ENCODE measurements around the gene AK3. TPM values are rescaled to one million over a fixed set of nuclear protein-coding genes. Genes with fewer than 3 reads are reported as not detected.

Gene AK3
- total RNA-seq, 2 experiments from 2014 or later, result 43.3 to 108 TPM

- Histone ChIP-seq H3K79me2 (ENCODE audit: insufficient read depth, low read depth, low read length) (no peaks in the 10 kb centered on the region), H3K36me3 (ENCODE audit: insufficient read depth, low read length) (no peaks in the 10 kb centered on the region), H3K9me3 (ENCODE audit: low read length) (no peaks in the 10 kb centered on the region), H4K20me1 (ENCODE audit: insufficient read depth, low read length) (no peaks in the 10 kb centered on the region), H3K4me2 (ENCODE audit: low read length) (no peak overlapping the region), H3K4me3 (ENCODE audit: low read depth, low read length, poor library complexity, severe bottlenecking) (no peak overlapping the region), H2AFZ (ENCODE audit: low read length) (no peak overlapping the region), H3K27ac (ENCODE audit: low read depth, low read length, poor library complexity, severe bottlenecking) (no peak overlapping the region), H3K4me1 (ENCODE audit: insufficient read depth, low read length, poor library complexity, severe bottlenecking) (no peaks in the 10 kb centered on the region), H3K9me2 (ENCODE audit: insufficient read depth, low read length) (no peaks in the 10 kb centered on the region)
- intact Hi-C loops (cut with micrococcal nuclease; ENCODE audit: unreplicated experiment), result loop anchor here (10.0 kb wide), 1 partner anchor 435 kb away; no protein-coding TSS in a partner anchor
- ChIA-PET POLR2A (interaction anchor here (0.5 to 0.9 kb wide), 4 partner anchors 14 to 605 kb away, joined by 3 read pairs; no protein-coding TSS in a partner anchor), CTCF (ENCODE audit: unreplicated experiment) (no interaction called here)
- no TSS peak for BruUV-seq (replicated peaks)
- TF ChIP-seq EZH2phosphoT487 (IDR thresholded peaks at IDR 0.05; ENCODE audit: borderline replicate concordance, low read depth, low read length), result no peak
- TF ChIP-seq CTCF (conservative IDR thresholded peaks at IDR 0.05; ENCODE audit: low read length), result peak; percentile 85
- DNase-seq (ENCODE audit: low spot score), result peak; percentile 61
Observed at GRCh38 chr9:4750023-4750673, 9.1 kb upstream of the AK3 start.

GRCh38 chr9:4748612-4749011 lies 7.6 kb upstream of the AK3 start:
- H3K9me2 ChIP-seq (ENCODE audit: insufficient read depth, low read length), result no peaks in the 10 kb centered on the region
- H3K36me3 ChIP-seq (ENCODE audit: insufficient read depth, low read length), result no peaks in the 10 kb centered on the region
- no peaks in the 10 kb centered on the region for H3K9me3 ChIP-seq (ENCODE audit: low read length)
- POLR2A ChIA-PET, result no interaction called here
- no TSS peak for BruUV-seq (replicated peaks)
- no peak overlapping the region for H3K4me2 ChIP-seq (ENCODE audit: low read length)
- no peak for DNase-seq (ENCODE audit: low spot score)
- H3K79me2 ChIP-seq (ENCODE audit: insufficient read depth, low read depth, low read length), result no peaks in the 10 kb centered on the region
- TF ChIP-seq CTCF (conservative IDR thresholded peaks at IDR 0.05; ENCODE audit: low read length) (no peak), EZH2phosphoT487 (IDR thresholded peaks at IDR 0.05; ENCODE audit: borderline replicate concordance, low read depth, low read length) (no peak)
- intact Hi-C loops (cut with micrococcal nuclease; ENCODE audit: unreplicated experiment), result no loop called here
- no peak overlapping the region for H3K27ac ChIP-seq (ENCODE audit: low read depth, low read length, poor library complexity, severe bottlenecking)
- H3K4me1 ChIP-seq (ENCODE audit: insufficient read depth, low read length, poor library complexity, severe bottlenecking), result no peaks in the 10 kb centered on the region
- CTCF ChIA-PET (ENCODE audit: unreplicated experiment), result no interaction called here
- H4K20me1 ChIP-seq (ENCODE audit: insufficient read depth, low read length), result no peaks in the 10 kb centered on the region
- no peak overlapping the region for H3K4me3 ChIP-seq (ENCODE audit: low read depth, low read length, poor library complexity, severe bottlenecking)
- H2AFZ ChIP-seq (ENCODE audit: low read length), result no peak overlapping the region

- ChIA-PET POLR2A (interaction anchor here (0.9 kb wide), 1 partner anchor 40 kb away, joined by 3 read pairs; no protein-coding TSS in a partner anchor), CTCF (ENCODE audit: unreplicated experiment) (no interaction called here)
- Histone ChIP-seq H3K4me2 (ENCODE audit: low read length) (no peak overlapping the region), H3K79me2 (ENCODE audit: insufficient read depth, low read depth, low read length) (no peaks in the 10 kb centered on the region), H3K4me1 (ENCODE audit: insufficient read depth, low read length, poor library complexity, severe bottlenecking) (peaks cover 8% of the 10 kb centered on the region), H4K20me1 (ENCODE audit: insufficient read depth, low read length) (no peaks in the 10 kb centered on the region), H3K4me3 (ENCODE audit: low read depth, low read length, poor library complexity, severe bottlenecking) (no peak overlapping the region), H3K9me2 (ENCODE audit: insufficient read depth, low read length) (no peaks in the 10 kb centered on the region), H3K36me3 (ENCODE audit: insufficient read depth, low read length) (no peaks in the 10 kb centered on the region), H2AFZ (ENCODE audit: low read length) (no peak overlapping the region), H3K9me3 (ENCODE audit: low read length) (no peaks in the 10 kb centered on the region), H3K27ac (ENCODE audit: low read depth, low read length, poor library complexity, severe bottlenecking) (no peak overlapping the region)
- no TSS peak for BruUV-seq (replicated peaks)
- DNase-seq (ENCODE audit: low spot score), result no peak
- intact Hi-C loops (cut with micrococcal nuclease; ENCODE audit: unreplicated experiment), result no loop called here
- TF ChIP-seq CTCF (conservative IDR thresholded peaks at IDR 0.05; ENCODE audit: low read length) (no peak), EZH2phosphoT487 (IDR thresholded peaks at IDR 0.05; ENCODE audit: borderline replicate concordance, low read depth, low read length) (no peak)
Observed at GRCh38 chr9:4746278-4747030, 5.5 kb upstream of the AK3 start.
